Neural cell (in vitro differentiated cells): ENCODE data around the gene COG5. TPM values are rescaled to one million over a fixed set of nuclear protein-coding genes. Genes with fewer than 3 reads are reported as not detected.

Source experiments
- H2AFZ ChIP-seq: fragments of 200-600, 300-800 bp; sonication (generic), shearing (Covaris generic); 2 replicates; pipeline ENCODE4 v1.6.0; 2014; ENCODE audit warnings: low read depth, mild to moderate bottlenecking, antibody characterized with exemption, low read length, moderate library complexity
- H3F3A ChIP-seq: fragments of 200-600 bp; shearing (Covaris generic); 2 replicates; pipeline ENCODE4 v1.6.1; 2016; ENCODE audit warnings: mild to moderate bottlenecking, moderate library complexity, mixed read lengths, antibody characterized with exemption, low read length; ENCODE audit not compliant: insufficient read depth, poor library complexity, severe bottlenecking
- H3K27ac ChIP-seq: fragments of 200-600, 300-800 bp; sonication (generic), shearing (Covaris generic); 2 replicates; pipeline ENCODE4 v1.5.1; 2014; ENCODE audit warnings: mild to moderate bottlenecking, low read length, moderate library complexity
- H3K27me3 ChIP-seq: fragments of 300-800, 200-600 bp; sonication (generic), shearing (Covaris generic); 2 replicates; pipeline ENCODE4 v1.6.0; 2014; ENCODE audit warnings: mild to moderate bottlenecking, low read depth, low read length, moderate library complexity; ENCODE audit not compliant: insufficient read depth
- H3K36me3 ChIP-seq: fragments of 300-800, 200-600 bp; sonication (generic), shearing (Covaris generic); 2 replicates; pipeline ENCODE4 v1.5.1; 2014; ENCODE audit warnings: mild to moderate bottlenecking, antibody characterized with exemption, low read length, moderate library complexity; ENCODE audit not compliant: insufficient read depth
- H3K4me2 ChIP-seq: fragments of 300-800, 200-600 bp; sonication (generic), shearing (Covaris generic); 2 replicates; pipeline ENCODE4 v1.6.0; 2014; ENCODE audit warnings: mild to moderate bottlenecking, low read length
- H3K4me3 ChIP-seq: fragments of 300-800, 200-600 bp; sonication (generic), shearing (Covaris generic); 2 replicates; pipeline ENCODE4 v1.5.1; 2014; ENCODE audit warnings: mild to moderate bottlenecking, low read length, moderate library complexity
- H3K79me2 ChIP-seq: fragments of 200-600 bp; shearing (Covaris generic); replicated peaks from 2 replicates; pipeline ENCODE4 v1.6.0; 2014; ENCODE audit warnings: mild to moderate bottlenecking, low read length, moderate library complexity; ENCODE audit not compliant: insufficient read depth
- H3K9ac ChIP-seq: fragments of 300-800, 200-600 bp; sonication (generic), shearing (Covaris generic); 2 replicates; pipeline ENCODE4 v1.6.1; 2016; ENCODE audit warnings: mild to moderate bottlenecking, low read length, mixed read lengths
- H3K9me2 ChIP-seq: fragments of 200-600 bp; shearing (Covaris generic); 2 replicates; pipeline ENCODE4 v1.6.1; 2016; ENCODE audit warnings: mild to moderate bottlenecking, low read length, mixed read lengths; ENCODE audit not compliant: insufficient read depth
- H3K9me3 ChIP-seq: fragments of 200-600, 300-800 bp; sonication (generic), shearing (Covaris generic); 2 replicates; pipeline ENCODE4 v1.6.1; 2016; ENCODE audit warnings: mild to moderate bottlenecking, mixed run types, low read length, moderate library complexity, mixed read lengths
- H4K20me1 ChIP-seq: fragments of 200-600 bp; shearing (Covaris generic); 2 replicates; pipeline ENCODE4 v1.6.1; 2016; ENCODE audit warnings: mild to moderate bottlenecking, mixed run types; ENCODE audit not compliant: insufficient read depth
- CTCF ChIP-seq: fragments of 450-650 bp; IDR thresholded peaks from 2 replicates; pipeline ENCODE4 v1.5.1; 2014; ENCODE audit warnings: antibody characterized with exemption, mild to moderate bottlenecking, moderate library complexity; ENCODE audit not compliant: poor library complexity, severe bottlenecking
- EP300 ChIP-seq: fragments of 450-650 bp; conservative IDR thresholded peaks from 2 replicates; pipeline ENCODE4 v1.6.1; 2014; ENCODE audit warnings: antibody characterized with exemption, mild to moderate bottlenecking, moderate library complexity; ENCODE audit not compliant: poor library complexity, severe bottlenecking
- EZH2 ChIP-seq: fragments of 200-600, 300-800 bp; shearing (Covaris generic), sonication (generic); IDR thresholded peaks from 2 replicates; pipeline ENCODE4 v1.6.1; 2014; ENCODE audit warnings: antibody characterized with exemption, low read length, borderline replicate concordance, mild to moderate bottlenecking; ENCODE audit not compliant: insufficient read depth, poor library complexity, severe bottlenecking
- MXI1 ChIP-seq: fragments of 450-650 bp; conservative IDR thresholded peaks from 2 replicates; pipeline ENCODE4 v1.6.1; 2014; ENCODE audit warnings: antibody characterized with exemption, mild to moderate bottlenecking; ENCODE audit not compliant: poor library complexity, severe bottlenecking
- POLR2AphosphoS5 ChIP-seq: IDR thresholded peaks from 2 replicates; pipeline ENCODE4 v1.6.1; 2012
- RAD21 ChIP-seq: fragments of 450-650 bp; conservative IDR thresholded peaks from 2 replicates; pipeline ENCODE4 v1.6.1; 2014; ENCODE audit warnings: antibody characterized with exemption, mild to moderate bottlenecking, moderate library complexity
- REST ChIP-seq: IDR thresholded peaks from 2 replicates; pipeline ENCODE4 v1.6.1; 2012; ENCODE audit warnings: borderline replicate concordance
- SMC3 ChIP-seq: fragments of 450-650 bp; conservative IDR thresholded peaks from 2 replicates; pipeline ENCODE4 v1.6.1; 2014; ENCODE audit warnings: antibody characterized with exemption, mild to moderate bottlenecking, moderate library complexity; ENCODE audit not compliant: poor library complexity
- TAF1 ChIP-seq: IDR thresholded peaks from 2 replicates; pipeline ENCODE4 v1.6.1; 2012; ENCODE audit warnings: low read depth
- polyA plus RNA-seq: library from polyadenylated mRNA; depleted of rRNA; stranded (reverse); fragments of >200 nt; gene quantifications from 2 replicates; pipeline ENCODE4 v1.2.3, GENCODE V29; 2014

Gene COG5
- polyA plus RNA-seq, 1 donor from 2014 or later = 13.3 TPM

- no peak for TF ChIP-seq CTCF
- no peak for TF ChIP-seq EZH2
- Histone ChIP-seq H3K27me3 (no peaks in the 10 kb centered on the region), H3K79me2 (no peaks in the 10 kb centered on the region), H3K9me2 (no peaks in the 10 kb centered on the region), H3F3A (no peaks in the 10 kb centered on the region), H2AFZ (no peak overlapping the region), H3K9ac (no peak overlapping the region), H3K27ac (no peak overlapping the region), H3K4me2 (no peak overlapping the region), H4K20me1 (no peaks in the 10 kb centered on the region), H3K36me3 (no peaks in the 10 kb centered on the region), H3K9me3 (no peaks in the 10 kb centered on the region), H3K4me3 (no peak overlapping the region)
Measured at GRCh38 chr7:107588529-107589130, 24.9 kb upstream of the COG5 start.

DNA sequence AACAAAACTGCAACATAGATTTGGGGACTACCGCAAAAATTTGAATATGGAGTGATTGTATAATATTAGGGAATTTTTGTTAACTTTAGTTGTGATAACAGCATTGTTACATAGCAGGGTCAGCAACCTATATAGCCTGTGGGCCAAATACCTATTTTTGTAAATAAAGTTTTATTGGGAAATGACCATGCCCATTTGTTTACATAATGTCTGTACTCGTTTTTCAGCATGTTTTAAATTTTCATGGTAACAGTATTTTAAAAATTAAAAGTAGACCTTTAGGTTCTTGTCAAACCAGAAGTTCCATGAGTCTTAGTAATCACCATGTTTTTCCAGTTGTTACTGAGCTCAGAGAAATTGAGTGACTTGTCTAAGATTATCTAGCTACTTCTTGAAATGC lies 21.0 kb upstream of the COG5 start:
- no peak overlapping the region for H3K27ac ChIP-seq
- H3K79me2 ChIP-seq = no peaks in the 10 kb centered on the region
- no peaks in the 10 kb centered on the region for H3K9me2 ChIP-seq
- H3K36me3 ChIP-seq = no peaks in the 10 kb centered on the region
- H2AFZ ChIP-seq = no peak overlapping the region
- H3K4me3 ChIP-seq = no peak overlapping the region
- no peaks in the 10 kb centered on the region for H4K20me1 ChIP-seq
- TF ChIP-seq REST = no peak
- TF ChIP-seq TAF1 = no peak
- no peak for TF ChIP-seq RAD21
- TF ChIP-seq SMC3 = no peak
- no peak for TF ChIP-seq MXI1
- TF ChIP-seq POLR2AphosphoS5 = no peak
- no peak for TF ChIP-seq CTCF
- no peak for TF ChIP-seq EP300
- TF ChIP-seq EZH2 = no peak
- no peak overlapping the region for H3K4me2 ChIP-seq
- no peaks in the 10 kb centered on the region for H3K9me3 ChIP-seq
- H3F3A ChIP-seq = no peaks in the 10 kb centered on the region
- no peaks in the 10 kb centered on the region for H3K27me3 ChIP-seq
- no peak overlapping the region for H3K9ac ChIP-seq
